Heart right ventricle (tissue), 16 donors: ENCODE data around the gene COX14. TPM values are rescaled to one million over a fixed set of nuclear protein-coding genes. Genes with fewer than 3 reads are reported as not detected.
A peak's percentile ranks its signal among the peaks of the same experiment; 100 is the strongest.

Experiments used
- ATAC-seq, 8 donors: fragments of 200-7000 bp; cut with Tn5 transposase; one replicate each; pipeline ENCODE4 v1.9.1; 2020; ENCODE audit warnings: mild to moderate bottlenecking in 8 of 8, moderate library complexity in 8 of 8, moderate number of reproducible peaks in 1 of 8
- DNase-seq, 2 donors: peaks; one replicate each; pipeline ENCODE4 v3.0.0-alpha.2; 2020
- H3K27ac ChIP-seq, 10 donors: fragments of 200-600 bp; sonication (generic) in 2 of 10; one replicate each; pipeline versions ENCODE4 v1.5.0 to v1.8.0; 2020 to 2022; ENCODE audit warnings: mild to moderate bottlenecking in 3 of 10
- H3K27me3 ChIP-seq, 7 donors: fragments of 200-600 bp; one replicate each; pipeline ENCODE4 v1.8.0; 2021 to 2022; ENCODE audit warnings: mild to moderate bottlenecking in 2 of 7
- H3K36me3 ChIP-seq, 9 donors: fragments of 200-600 bp; sonication (generic) in 1 of 9; one replicate each; pipeline versions ENCODE4 v1.5.0 to v1.8.0; 2020 to 2022; ENCODE audit warnings: mild to moderate bottlenecking in 2 of 9
- H3K4me1 ChIP-seq, 9 donors: fragments of 200-600 bp; sonication (generic) in 1 of 9; one replicate each; pipeline versions ENCODE4 v1.5.0 to v1.8.0; 2020 to 2022; ENCODE audit warnings: mild to moderate bottlenecking in 4 of 9
- H3K4me3 ChIP-seq, 10 donors: fragments of 200-600 bp; sonication (generic) in 2 of 10; one replicate each; pipeline versions ENCODE4 v1.5.0 to v1.8.0; 2020 to 2022; ENCODE audit warnings: mild to moderate bottlenecking in 7 of 10, moderate library complexity in 2 of 10
- H3K9me3 ChIP-seq, 11 donors: fragments of 200-600 bp in 10 of 11; sonication (generic) in 2 of 11; one replicate each; pipeline versions ENCODE4 v1.5.0 to v1.8.0; 2013 to 2022; ENCODE audit warnings: mild to moderate bottlenecking in 2 of 11, control low read depth in 1 of 11, moderate library complexity in 1 of 11
- WGBS, 2 donors: extraction: QIAGEN DNeasy Blood & Tissue Kit; methylation state at CpG; one replicate each; pipeline ENCODE4 v1.1.7; 2013; ENCODE audit warnings: inconsistent platforms in 1 of 2; 5-methylcytosine and 5-hydroxymethylcytosine counted together
- intact Hi-C, 10 donors: fragments of 100-400 bp; cut with DNase I; formaldehyde crosslinking; loops; one replicate each; pipeline versions ENCODE4 v1.11.1 to v1.14.2; 2022
- polyA plus RNA-seq, 2 donors: library from polyadenylated mRNA; stranded (reverse); fragments of 200-250 nt; gene quantifications; one replicate each; pipeline ENCODE4 v1.2.3, GENCODE V29; 2013
- total RNA-seq, 10 donors: library from RNA; stranded (reverse); fragmentation: NEBNext Ultra II Directional in 3 of 10; extraction: Animal tissue kit (Norgen Biotek cat#: 25700) in 3 of 10; gene quantifications; one replicate each; pipeline versions ENCODE4 v1.2.1 to v1.2.4, GENCODE V29; 2021 to 2023
- TF ChIP-seq, protein P1 (sequence below), 9 donors: fragments of 200-600 bp; sonication (generic) in 2 of 9; IDR thresholded peaks; one replicate each; pipeline versions ENCODE4 v1.5.0 to v1.8.0; 2021 to 2022; ENCODE audit warnings: antibody characterized with exemption in 9 of 9, mild to moderate bottlenecking in 5 of 9, moderate library complexity in 1 of 9
- donor health status: Arrhythmogenic right ventricular cardiomyopathy.
- donor health status: ischemic (EF 13 %, LVEDD 7.1; RV severe dilation, severe dysfunction).
- donor health status: healthy with polysubstance abuse.
- donor health status: DM: no; HTN: yes; CAD: no.
- donor health status: DM: no; HTN: no; CAD: no.
- donor health status: ischemic (EF 25% LVEDD 6.9; RV normal size, moderate dysfunction).
- donor health status: ischemic (EF 25% LVEDD 5.7; RV mildly dilated, moderate dysfunction).
- donor health status: healthy.
- donor health status: DM: yes; HTN: yes; CAD: no.
- donor health status: Ischemic cardiomyopathy.
- donor health status: ischemic (EF 35%, LVEDD 5.7; RV mildly dilated, moderate dysfunction).
- donor health status: nonischemic (EF 11% LVEDD 7.7; RV severe dilation, severe dysfunction).
- donor health status: DM: yes; HTN: yes; CAD: no.
- donor health status: PGD.
- donor health status: ischemic (EF 29% LVEDD 5.4; RV normal size, mild dysfunction).
- donor health status: nonischemic (EF 23%, LVEDD 6.1; RV moderate dilation, normal function).

The COX14 gene
- total and polyA plus RNA-seq, 12 donors: 93.8 to 239 (median 165) TPM

DNA sequence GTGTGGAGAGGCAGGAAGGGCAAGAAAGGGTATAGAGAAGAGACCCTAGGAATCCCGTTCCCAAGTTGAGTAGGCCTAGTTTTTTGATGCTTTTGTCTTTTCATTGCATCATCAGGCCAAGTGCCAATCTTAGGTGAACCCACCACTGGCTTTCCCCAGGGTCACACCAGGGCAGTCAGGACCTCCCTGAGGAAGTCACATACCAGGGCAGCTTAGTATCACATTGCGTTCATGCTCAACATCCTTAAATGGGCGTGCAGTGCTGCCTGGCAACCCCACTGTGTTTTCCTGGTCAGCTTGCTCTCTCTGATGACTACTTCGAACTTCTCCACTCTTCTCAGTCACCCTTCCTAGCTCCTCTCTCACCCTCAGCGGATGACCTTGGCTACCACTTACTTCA, 45.6 kb upstream of the COX14 start:
- H3K36me3 ChIP-seq: no peaks in the 10 kb centered on the region
- H3K4me1 ChIP-seq: peaks cover 3 to 13% (median 7%) of the 10 kb centered on the region in 9 donors
- TF ChIP-seq, protein P1, sequence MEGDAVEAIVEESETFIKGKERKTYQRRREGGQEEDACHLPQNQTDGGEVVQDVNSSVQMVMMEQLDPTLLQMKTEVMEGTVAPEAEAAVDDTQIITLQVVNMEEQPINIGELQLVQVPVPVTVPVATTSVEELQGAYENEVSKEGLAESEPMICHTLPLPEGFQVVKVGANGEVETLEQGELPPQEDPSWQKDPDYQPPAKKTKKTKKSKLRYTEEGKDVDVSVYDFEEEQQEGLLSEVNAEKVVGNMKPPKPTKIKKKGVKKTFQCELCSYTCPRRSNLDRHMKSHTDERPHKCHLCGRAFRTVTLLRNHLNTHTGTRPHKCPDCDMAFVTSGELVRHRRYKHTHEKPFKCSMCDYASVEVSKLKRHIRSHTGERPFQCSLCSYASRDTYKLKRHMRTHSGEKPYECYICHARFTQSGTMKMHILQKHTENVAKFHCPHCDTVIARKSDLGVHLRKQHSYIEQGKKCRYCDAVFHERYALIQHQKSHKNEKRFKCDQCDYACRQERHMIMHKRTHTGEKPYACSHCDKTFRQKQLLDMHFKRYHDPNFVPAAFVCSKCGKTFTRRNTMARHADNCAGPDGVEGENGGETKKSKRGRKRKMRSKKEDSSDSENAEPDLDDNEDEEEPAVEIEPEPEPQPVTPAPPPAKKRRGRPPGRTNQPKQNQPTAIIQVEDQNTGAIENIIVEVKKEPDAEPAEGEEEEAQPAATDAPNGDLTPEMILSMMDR (IDR thresholded peaks at IDR 0.05): no peak
- no peaks in the 10 kb centered on the region for H3K9me3 ChIP-seq
- ATAC-seq (peak in 5 of 8 donors; percentile 27 to 53 (median 45)), DNase-seq (no peak)
- WGBS, 2 donors: 48 to 54% methylated on average over 5 of the region's 5 CpGs
- no peak overlapping the region for H3K27ac ChIP-seq
- H3K4me3 ChIP-seq: no peak overlapping the region
- H3K27me3 ChIP-seq: peaks cover 0 to 6% (median 0%) of the 10 kb centered on the region in 7 donors
- intact Hi-C loops: no loop called here

DNA sequence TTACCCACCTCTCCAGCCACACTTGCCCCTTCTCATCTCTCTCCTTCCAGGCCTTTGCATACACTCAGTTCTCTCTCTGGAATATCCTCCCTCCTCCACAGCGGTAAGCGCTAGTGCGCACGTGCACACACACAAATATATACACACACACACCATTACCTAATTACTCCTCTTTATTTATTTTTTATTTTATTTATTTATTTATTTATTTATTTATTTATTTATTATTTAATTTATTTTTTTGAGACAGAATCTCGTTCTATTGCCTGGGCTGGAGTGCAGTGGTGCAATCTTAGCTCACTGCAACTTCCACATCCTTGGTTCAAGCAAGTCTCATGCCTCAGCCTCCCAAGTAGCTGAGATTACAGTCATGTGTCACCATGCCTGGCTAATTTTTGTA, 43.0 kb upstream of the COX14 start:
- no peaks in the 10 kb centered on the region for H3K36me3 ChIP-seq
- no peak overlapping the region for H3K27ac ChIP-seq
- no peak for DNase-seq
- peaks cover 3 to 13% (median 6%) of the 10 kb centered on the region in 9 donors for H3K4me1 ChIP-seq
- no peaks in the 10 kb centered on the region for H3K9me3 ChIP-seq
- 96% methylated on average over 5 of the region's 5 CpGs for WGBS, 2 donors
- TF ChIP-seq, protein P1 (IDR thresholded peaks at IDR 0.05): no peak
- ATAC-seq: no peak
- intact Hi-C loops: no loop called here
- no peak overlapping the region for H3K4me3 ChIP-seq
- no peaks in the 10 kb centered on the region for H3K27me3 ChIP-seq

DNA sequence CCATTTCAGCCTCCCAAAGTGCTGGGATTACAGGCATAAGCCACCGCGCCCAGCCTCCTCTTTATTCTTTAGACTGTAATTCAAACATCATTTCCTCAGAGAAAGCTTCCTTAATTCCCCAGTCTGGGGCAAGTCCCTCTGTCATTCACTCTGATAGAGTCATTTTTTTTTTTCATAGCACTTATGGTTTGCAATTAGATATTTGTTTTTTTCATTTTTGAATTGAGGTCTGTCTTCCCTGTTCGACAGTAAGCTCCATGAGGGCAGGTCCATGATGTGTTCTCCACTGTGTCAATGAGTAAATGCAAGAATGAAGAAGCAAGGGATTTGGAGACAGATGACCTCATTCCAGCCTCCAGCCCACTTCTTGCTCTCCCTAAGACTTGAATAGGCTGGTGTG, 42.5 kb upstream of the COX14 start:
- no peak for DNase-seq
- H3K9me3 ChIP-seq: no peaks in the 10 kb centered on the region
- TF ChIP-seq, protein P1 (IDR thresholded peaks at IDR 0.05): no peak
- no peak overlapping the region for H3K4me3 ChIP-seq
- no peaks in the 10 kb centered on the region for H3K36me3 ChIP-seq
- H3K4me1 ChIP-seq: peaks cover 3 to 13% (median 6%) of the 10 kb centered on the region in 9 donors
- WGBS, 2 donors: 97% methylated on average over 3 of the region's 3 CpGs
- intact Hi-C loops: no loop called here
- H3K27ac ChIP-seq: no peak overlapping the region
- no peaks in the 10 kb centered on the region for H3K27me3 ChIP-seq
- ATAC-seq: no peak

DNA sequence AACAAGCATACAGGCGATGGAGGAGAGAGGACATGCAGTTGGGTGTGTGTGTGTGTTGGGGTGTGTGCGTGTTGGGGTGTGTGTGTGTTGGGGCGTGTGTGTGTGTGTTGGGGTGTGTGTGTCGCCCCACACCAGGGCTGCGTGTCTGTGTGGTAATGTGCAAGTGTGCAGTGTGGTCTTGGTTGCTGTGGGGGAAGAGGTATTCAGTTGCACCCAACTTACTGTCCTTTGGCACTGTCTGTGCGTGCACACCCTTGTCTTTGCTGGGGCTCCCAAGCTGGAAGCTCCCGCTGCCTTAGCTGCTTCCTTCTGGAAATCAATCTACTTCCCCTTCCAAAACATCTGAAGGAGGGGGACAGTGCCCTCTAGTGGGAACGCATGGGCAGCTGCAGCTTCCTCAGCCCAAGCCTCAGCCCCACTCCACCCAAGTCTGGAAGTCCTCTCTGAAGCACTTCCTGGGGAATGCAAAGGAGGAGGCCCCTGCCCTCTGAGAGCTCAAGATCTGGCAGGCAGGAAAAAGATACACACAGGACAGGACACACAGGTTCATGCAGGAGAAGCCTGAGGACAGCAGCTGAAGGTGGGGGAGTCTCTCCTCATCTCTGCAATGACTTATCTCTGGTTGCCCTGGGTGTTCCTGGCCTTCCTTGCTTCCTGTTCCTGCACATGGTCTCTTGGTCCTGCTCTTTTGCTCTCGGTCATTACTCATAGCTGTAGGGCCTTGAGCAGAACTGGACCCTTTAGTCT, 41.5 kb upstream of the COX14 start:
- ATAC-seq (peak; percentile 66 to 84 (median 80)), DNase-seq (peak; percentile 74 to 84)
- Histone ChIP-seq H3K27me3 (no peaks in the 10 kb centered on the region), H3K4me3 (peak overlapping the region in 1 of 10 donors; percentile 20), H3K36me3 (no peaks in the 10 kb centered on the region), H3K9me3 (no peaks in the 10 kb centered on the region), H3K4me1 (peaks cover 3 to 19% (median 10%) of the 10 kb centered on the region in 9 donors), H3K27ac (peak overlapping the region in 1 of 10 donors; percentile 0)
- intact Hi-C loops: loop anchor here in 8 of 10 donors (1.0 to 10.0 kb wide), 7 partner anchors 33 to 293 kb away; no protein-coding TSS in a partner anchor
- TF ChIP-seq, protein P1 (IDR thresholded peaks at IDR 0.05): peak; percentile 87 to 95 (median 93)
- 45 to 47% methylated on average over 9 of the region's 9 CpGs for WGBS, 2 donors
